K562 (cell line): Measurements from ENCODE around the gene ZNF613. TPM values are rescaled to one million over a fixed set of nuclear protein-coding genes. Genes with fewer than 3 reads are reported as not detected.

Source experiments
- ASH1L ChIP-seq: fragments of 450-650 bp; IDR thresholded peaks from 2 replicates; pipeline ENCODE4 v1.6.1; 2018; ENCODE audit warnings: borderline replicate concordance, mild to moderate bottlenecking, low read depth; ENCODE audit not compliant: partially characterized antibody
- CC2D1A ChIP-seq: fragments of 450-650 bp; IDR thresholded peaks from 2 replicates; pipeline ENCODE4 v1.6.1; 2017; ENCODE audit warnings: mild to moderate bottlenecking
- COPS2 ChIP-seq: fragments of 450-650 bp; conservative IDR thresholded peaks from 2 replicates; pipeline ENCODE4 v1.6.1; 2016; ENCODE audit warnings: mild to moderate bottlenecking, moderate library complexity
- CSDE1 ChIP-seq, 2 experiments: fragments of 450-650 bp; IDR thresholded peaks; 2 replicates each; pipeline ENCODE4 v1.6.1; 2016; ENCODE audit warnings: mild to moderate bottlenecking in 1 of 2
- DMBX1 ChIP-seq: fragments of 250-450 bp; sonication (Bioruptor Pico); IDR thresholded peaks from 2 replicates; pipeline ENCODE4 v1.8.0; 2022; ENCODE audit warnings: inconsistent platforms, mild to moderate bottlenecking, moderate library complexity, borderline replicate concordance
- E2F3 ChIP-seq: fragments of 250-450 bp; sonication (Bioruptor Pico); IDR thresholded peaks from 2 replicates; pipeline ENCODE4 v1.4.0; 2020; ENCODE audit warnings: mild to moderate bottlenecking
- FOXA3 ChIP-seq, 2 experiments: fragments of 450-650 bp in 1 of 2; sonication (generic) in 1 of 2; formaldehyde crosslinking; IDR thresholded peaks in 1 of 2; conservative IDR thresholded peaks in 1 of 2; 2 replicates each; pipeline versions ENCODE4 v1.4.0 to v1.8.0; 2020 to 2022; ENCODE audit warnings: mild to moderate bottlenecking in 2 of 2, missing genetic modification reagents in 1 of 2
- HDAC6 ChIP-seq: IDR thresholded peaks from 2 replicates; pipeline ENCODE4 v1.6.1; 2012; ENCODE audit warnings: low read depth, mild to moderate bottlenecking, control low read depth, inconsistent platforms, low read length, moderate library complexity
- NR4A1 ChIP-seq, 2 experiments: fragments of 250-450 bp in 1 of 2; fragments of 450-650 bp in 1 of 2; sonication (Bioruptor Pico) in 1 of 2; IDR thresholded peaks; 2 replicates each; pipeline versions ENCODE4 v1.4.0 to v1.6.1; 2016 to 2020; ENCODE audit warnings: mild to moderate bottlenecking in 2 of 2, missing compliant biosample characterization in 1 of 2, missing genetic modification characterization in 1 of 2, moderate library complexity in 1 of 2
- OTX1 ChIP-seq: fragments of 450-650 bp; formaldehyde crosslinking; IDR thresholded peaks from 2 replicates; pipeline ENCODE4 v1.4.0; 2022; ENCODE audit warnings: mild to moderate bottlenecking
- POLR2AphosphoS5 ChIP-seq: IDR thresholded peaks from 2 replicates; pipeline ENCODE4 v1.6.1; 2011; ENCODE audit warnings: mild to moderate bottlenecking, low read depth, low read length, moderate library complexity; ENCODE audit not compliant: control insufficient read depth, insufficient read depth
- POLR2G ChIP-seq: fragments of 200-400 bp; formaldehyde crosslinking; IDR thresholded peaks from 2 replicates; pipeline ENCODE4 v1.6.1; 2017; ENCODE audit warnings: low read depth, mild to moderate bottlenecking, antibody characterized with exemption, low read length, moderate library complexity
- RAD21 ChIP-seq, 2 experiments: fragments of 250-450 bp in 1 of 2; fragments of 450-650 bp in 1 of 2; sonication (Bioruptor Pico) in 1 of 2; formaldehyde crosslinking in 1 of 2; IDR thresholded peaks in 1 of 2; conservative IDR thresholded peaks in 1 of 2; 2 replicates each; pipeline versions ENCODE4 v1.4.0 to v1.8.0; 2020 to 2022; ENCODE audit warnings: mild to moderate bottlenecking in 2 of 2, moderate library complexity in 1 of 2
- SRF ChIP-seq, 2 experiments: fragments of 250-450, 450-650 bp in 1 of 2; sonication (Bioruptor Pico) in 1 of 2; sonication (generic) in 1 of 2; formaldehyde crosslinking; IDR thresholded peaks; 2 replicates each; pipeline versions ENCODE4 v1.5.0 to v1.5.1; 2020 to 2022; ENCODE audit warnings: mild to moderate bottlenecking in 1 of 2, missing genetic modification reagents in 1 of 2
- ZBTB1 ChIP-seq: sonication (generic); formaldehyde crosslinking; IDR thresholded peaks from 2 replicates; pipeline ENCODE4 v1.8.1; 2023; ENCODE audit warnings: missing genetic modification reagents, low read depth, mild to moderate bottlenecking, borderline replicate concordance
- ZNF146 ChIP-seq: IDR thresholded peaks from one replicate; pipeline ENCODE4 v1.6.1; 2018; ENCODE audit warnings: missing compliant biosample characterization; ENCODE audit not compliant: unreplicated experiment
- ZNF644 ChIP-seq: fragments of 200-800 bp; sonication (Bioruptor generic); IDR thresholded peaks from 2 replicates; pipeline ENCODE4 v1.6.1; 2016; ENCODE audit warnings: low read depth, missing genetic modification characterization, missing compliant biosample characterization
- polyA plus RNA-seq, 8 experiments: library from polyadenylated mRNA; depleted of rRNA in 4 of 8; stranded (reverse) in 5 of 8; unstranded in 3 of 8; fragments of >200 nt; fragmentation: Nextera tagmentation in 2 of 8; fragmentation: Illumina TruSeq in 1 of 8; extraction: Ambion mirVana in 2 of 8; extraction: Trizol in 1 of 8; gene quantifications; 2 replicates each; pipeline versions ENCODE4 v1.2.1 to v1.2.3, GENCODE V29; 2011 to 2014; ENCODE audit warnings: inconsistent platforms in 1 of 8, missing spikeins in 1 of 8
- total RNA-seq, 7 experiments: library from RNA; depleted of rRNA in 6 of 7; stranded (reverse); fragments of >200 nt in 6 of 7; fragmentation: Illumina TruSeq in 2 of 7; extraction: Trizol in 2 of 7; gene quantifications; 2 replicates each; pipeline versions ENCODE4 v1.2.1 to v1.2.3, GENCODE V29; 2011 to 2021; ENCODE audit warnings: low replicate concordance in 1 of 7
- TF ChIP-seq, protein P1 (sequence below): fragments of 450-650 bp; IDR thresholded peaks from one replicate; pipeline ENCODE4 v1.6.1; 2018; ENCODE audit warnings: mild to moderate bottlenecking, moderate library complexity; ENCODE audit not compliant: partially characterized antibody
- TF ChIP-seq, protein P2 (sequence below): sonication (generic); formaldehyde crosslinking; IDR thresholded peaks from 2 replicates; pipeline ENCODE4 v1.5.0; 2020; ENCODE audit warnings: missing genetic modification reagents
- TF ChIP-seq, protein P3 (sequence below): fragments of 250-450 bp; sonication (Bioruptor Pico); IDR thresholded peaks from 2 replicates; pipeline ENCODE4 v1.5.1; 2021; ENCODE audit warnings: mild to moderate bottlenecking

The ZNF613 gene
- total and polyA plus RNA-seq, 9 of the 15 experiments (the other 6 are each of a cell fraction or from before 2014, with no cell fraction given): 2.1 to 4.5 (median 2.7) TPM

GRCh38 chr19:51986309-51987291, 59.3 kb downstream of the ZNF613 start, which contains the start of gene ZNF350 (continued):
- no peak for TF ChIP-seq HDAC6
- no peak for TF ChIP-seq E2F3 (CRISPR knock-in tag)
- no peak for TF ChIP-seq NR4A1 (CRISPR knock-in tag; IDR thresholded peaks at IDR 0.05)
- TF ChIP-seq NR4A1 (tag; IDR thresholded peaks at IDR 0.05): no peak
- no peak for TF ChIP-seq COPS2
- no peak for TF ChIP-seq FOXA3 (CRISPR knock-in tag; conservative IDR thresholded peaks at IDR 0.05 in 1 of 2, IDR thresholded peaks at IDR 0.05 in 1 of 2)
- TF ChIP-seq POLR2AphosphoS5: 0 out of 2 replicates have a peak, but pooled peaks have one; percentile 21
- TF ChIP-seq, protein P1, sequence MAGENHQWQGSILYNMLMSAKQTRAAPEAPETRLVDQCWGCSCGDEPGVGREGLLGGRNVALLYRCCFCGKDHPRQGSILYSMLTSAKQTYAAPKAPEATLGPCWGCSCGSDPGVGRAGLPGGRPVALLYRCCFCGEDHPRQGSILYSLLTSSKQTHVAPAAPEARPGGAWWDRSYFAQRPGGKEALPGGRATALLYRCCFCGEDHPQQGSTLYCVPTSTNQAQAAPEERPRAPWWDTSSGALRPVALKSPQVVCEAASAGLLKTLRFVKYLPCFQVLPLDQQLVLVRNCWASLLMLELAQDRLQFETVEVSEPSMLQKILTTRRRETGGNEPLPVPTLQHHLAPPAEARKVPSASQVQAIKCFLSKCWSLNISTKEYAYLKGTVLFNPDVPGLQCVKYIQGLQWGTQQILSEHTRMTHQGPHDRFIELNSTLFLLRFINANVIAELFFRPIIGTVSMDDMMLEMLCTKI: no peak
- TF ChIP-seq RAD21 (CRISPR knock-in tag; conservative IDR thresholded peaks at IDR 0.05 in 1 of 2, IDR thresholded peaks at IDR 0.05 in 1 of 2): no peak
- no peak for TF ChIP-seq SRF (CRISPR knock-in tag; IDR thresholded peaks at IDR 0.05)
- no peak for TF ChIP-seq OTX1
- TF ChIP-seq POLR2G: 0 out of 2 replicates have a peak, but pooled peaks have one; percentile 13
- no peak for TF ChIP-seq DMBX1 (CRISPR knock-in tag)
- no peak for TF ChIP-seq ZBTB1 (CRISPR knock-in tag)
- TF ChIP-seq, protein P2, sequence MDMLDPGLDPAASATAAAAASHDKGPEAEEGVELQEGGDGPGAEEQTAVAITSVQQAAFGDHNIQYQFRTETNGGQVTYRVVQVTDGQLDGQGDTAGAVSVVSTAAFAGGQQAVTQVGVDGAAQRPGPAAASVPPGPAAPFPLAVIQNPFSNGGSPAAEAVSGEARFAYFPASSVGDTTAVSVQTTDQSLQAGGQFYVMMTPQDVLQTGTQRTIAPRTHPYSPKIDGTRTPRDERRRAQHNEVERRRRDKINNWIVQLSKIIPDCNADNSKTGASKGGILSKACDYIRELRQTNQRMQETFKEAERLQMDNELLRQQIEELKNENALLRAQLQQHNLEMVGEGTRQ (CRISPR knock-in tag): no peak
- no peak for TF ChIP-seq CC2D1A
- TF ChIP-seq CSDE1 (IDR thresholded peaks at IDR 0.05): peak in 1 of 2 experiments; percentile 93; a peak in 2 of 4 replicates
- TF ChIP-seq, protein P3, sequence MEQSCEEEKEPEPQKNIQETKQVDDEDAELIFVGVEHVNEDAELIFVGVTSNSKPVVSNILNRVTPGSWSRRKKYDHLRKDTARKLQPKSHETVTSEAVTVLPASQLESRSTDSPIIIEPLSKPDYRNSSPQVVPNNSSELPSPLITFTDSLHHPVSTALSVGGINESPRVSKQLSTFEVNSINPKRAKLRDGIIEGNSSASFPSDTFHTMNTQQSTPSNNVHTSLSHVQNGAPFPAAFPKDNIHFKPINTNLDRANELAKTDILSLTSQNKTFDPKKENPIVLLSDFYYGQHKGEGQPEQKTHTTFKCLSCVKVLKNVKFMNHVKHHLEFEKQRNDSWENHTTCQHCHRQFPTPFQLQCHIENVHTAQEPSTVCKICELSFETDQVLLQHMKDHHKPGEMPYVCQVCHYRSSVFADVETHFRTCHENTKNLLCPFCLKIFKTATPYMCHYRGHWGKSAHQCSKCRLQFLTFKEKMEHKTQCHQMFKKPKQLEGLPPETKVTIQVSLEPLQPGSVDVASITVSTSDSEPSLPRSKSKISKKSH (CRISPR knock-in tag): no peak
- no peak for TF ChIP-seq ZNF146 (CRISPR knock-in tag)
- TF ChIP-seq ASH1L: peak; percentile 41
- peak; percentile 89 for TF ChIP-seq ZNF644 (tag)
